GM18870 (cell line): ENCODE data around the gene ZDHHC16.
"Not testable (repeated sequence)": the region's sequence is repeated elsewhere in the genome, so short reads cannot be mapped to it uniquely, and the experiment has no call there.

Source experiments
- ATAC-seq: cut with Tn5 transposase; IDR thresholded peaks from one replicate; pipeline ENCODE4 v1.9.1; 2021; ENCODE audit warnings: moderate library complexity; ENCODE audit not compliant: unreplicated experiment

ZDHHC16 gene

DNA sequence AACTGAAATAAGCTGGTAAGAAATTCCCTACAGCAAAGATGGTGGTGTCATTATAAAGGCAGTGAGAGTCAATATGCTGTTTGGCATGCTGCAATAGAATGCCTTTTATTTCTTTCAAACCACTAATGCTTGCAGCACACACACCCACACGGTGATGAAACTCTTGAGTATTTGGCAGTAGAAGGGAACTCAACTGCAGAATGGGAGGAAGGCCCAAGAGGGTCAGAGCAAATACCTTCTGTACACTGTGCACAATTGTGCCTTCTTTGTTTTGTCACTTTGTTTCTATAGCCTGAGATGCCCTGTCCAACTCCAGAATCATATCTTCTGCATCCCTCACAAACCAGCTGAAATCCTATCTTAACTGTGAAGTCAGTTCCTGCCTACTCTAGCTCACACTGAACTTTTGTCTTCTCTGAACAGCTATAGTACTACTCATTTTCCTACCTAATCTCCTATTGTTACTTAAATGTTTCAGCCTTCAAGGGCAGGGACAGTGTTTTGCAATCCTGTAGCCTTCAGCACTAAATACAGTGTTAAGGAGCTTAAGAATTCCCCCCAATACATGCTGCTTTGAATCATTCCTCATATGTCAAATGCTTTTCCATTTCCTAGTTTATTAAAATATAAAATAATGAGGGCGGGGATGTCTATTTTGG lies 30.1 kb downstream of the ZDHHC16 start:
- ATAC-seq, result no peak

DNA sequence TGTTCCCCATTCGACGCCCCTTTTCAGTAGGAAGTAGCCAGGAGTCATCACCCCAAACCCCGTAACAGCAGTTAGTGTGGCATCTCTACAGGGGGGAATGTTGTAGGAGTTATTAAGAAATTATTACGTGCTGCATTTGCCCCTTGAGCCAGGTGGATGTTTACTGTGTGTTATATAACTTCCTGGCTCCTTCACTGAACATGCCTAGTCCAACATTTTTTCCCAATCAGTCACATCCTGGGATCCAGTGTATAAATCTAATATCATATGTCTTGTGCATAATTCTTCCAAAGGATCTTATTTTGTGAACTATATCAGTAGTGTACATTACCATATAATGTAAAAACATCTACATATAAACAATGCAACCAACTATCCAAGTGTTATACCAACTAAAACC lies 33.4 kb downstream of the ZDHHC16 start:
- ATAC-seq, result not testable (repeated sequence)

DNA sequence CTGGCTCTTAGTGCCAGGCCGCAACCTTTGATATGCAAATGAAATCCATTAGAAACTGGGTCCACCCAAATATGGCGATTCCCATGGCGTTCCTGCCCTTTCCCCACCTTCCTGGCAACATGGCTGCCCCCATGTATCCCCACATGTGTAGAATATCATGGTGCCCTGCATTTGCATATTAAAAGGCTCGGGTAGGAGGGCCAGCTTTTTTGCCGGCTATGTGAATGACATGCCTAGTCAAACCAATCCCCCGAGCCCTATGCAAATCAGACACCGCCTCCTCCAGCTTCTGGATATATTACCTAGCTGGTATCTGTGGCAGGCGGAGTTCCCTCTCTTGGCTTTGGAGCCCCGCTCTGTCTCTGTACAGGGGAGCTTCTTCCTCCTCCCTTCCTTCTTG lies 34.0 kb downstream of the ZDHHC16 start:
- ATAC-seq, result no peak

DNA sequence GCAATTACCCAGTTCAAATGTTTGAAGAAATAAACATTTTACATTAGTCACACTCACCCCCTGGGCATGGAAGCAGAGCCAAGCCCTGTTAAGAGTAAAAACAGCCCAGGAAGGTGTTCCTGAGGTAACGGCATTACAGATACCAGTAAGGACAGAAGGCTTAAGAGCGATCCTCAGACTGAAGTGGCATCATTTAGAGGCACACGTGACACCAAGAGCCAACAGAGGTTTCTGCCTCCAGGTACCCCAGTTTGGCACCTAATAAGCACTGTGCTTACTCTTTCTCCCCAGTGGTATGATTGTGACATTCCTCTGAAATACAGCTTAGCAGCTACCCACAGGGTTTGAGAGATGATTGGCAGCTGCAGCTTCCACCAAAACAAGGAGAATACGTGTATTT lies 35.1 kb downstream of the ZDHHC16 start:
- ATAC-seq, result no peak

DNA sequence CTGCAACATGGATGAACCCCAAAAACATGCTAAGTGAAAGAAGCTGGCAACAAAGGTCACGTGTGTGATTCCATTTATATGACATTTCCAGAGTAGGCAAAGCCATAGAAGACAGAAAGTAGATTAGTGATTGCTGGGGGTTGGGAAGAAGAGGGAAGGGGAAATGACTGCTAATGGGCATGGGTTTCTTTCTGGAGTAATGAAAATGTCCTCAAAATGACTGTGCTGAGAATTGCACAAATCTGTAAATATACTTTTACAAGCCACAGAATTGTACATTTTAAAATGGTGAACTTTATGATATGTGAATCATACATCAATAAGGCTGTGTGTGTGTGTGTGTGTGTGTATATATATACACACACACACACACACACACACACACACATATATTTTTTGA lies 36.4 kb downstream of the ZDHHC16 start:
- no peak for ATAC-seq

DNA sequence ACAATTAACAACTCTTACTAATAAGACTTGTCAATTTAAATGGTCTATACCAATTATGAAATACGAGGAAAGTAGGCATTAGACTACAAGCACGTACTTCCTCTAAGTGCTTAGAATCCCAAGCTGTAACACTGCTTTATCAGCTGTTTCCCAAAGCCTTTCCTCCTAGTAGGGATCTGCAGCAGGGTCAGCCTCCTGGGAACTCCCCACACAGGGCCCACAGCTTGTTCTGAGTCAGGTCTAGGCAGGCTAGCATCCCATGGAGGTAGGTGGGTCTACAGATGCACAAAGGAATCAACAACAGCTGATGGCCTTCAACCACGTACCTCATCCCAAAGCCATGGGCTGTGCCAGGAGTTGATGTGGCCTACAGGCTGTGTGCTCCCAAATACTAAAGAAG lies 37.5 kb downstream of the ZDHHC16 start:
- ATAC-seq, result no peak

DNA sequence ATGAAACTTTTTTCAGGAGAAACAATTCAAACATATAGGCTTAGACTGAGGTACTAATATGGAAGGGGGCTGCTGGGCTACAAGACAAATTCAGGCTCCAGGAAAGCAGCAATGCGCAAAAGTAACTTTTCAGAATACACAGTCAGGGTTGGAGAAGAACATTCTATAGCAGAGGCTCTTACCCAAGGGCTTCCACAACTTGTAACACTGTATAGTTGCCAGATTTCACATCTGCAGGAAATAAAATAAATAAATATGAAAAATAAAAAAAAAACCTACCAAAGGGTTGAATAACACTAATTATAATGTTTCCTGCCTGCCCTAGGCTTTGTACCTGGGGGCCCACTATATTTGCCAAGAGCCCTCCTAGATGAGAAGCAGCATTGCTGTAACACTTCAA lies 37.9 kb downstream of the ZDHHC16 start:
- no peak for ATAC-seq

DNA sequence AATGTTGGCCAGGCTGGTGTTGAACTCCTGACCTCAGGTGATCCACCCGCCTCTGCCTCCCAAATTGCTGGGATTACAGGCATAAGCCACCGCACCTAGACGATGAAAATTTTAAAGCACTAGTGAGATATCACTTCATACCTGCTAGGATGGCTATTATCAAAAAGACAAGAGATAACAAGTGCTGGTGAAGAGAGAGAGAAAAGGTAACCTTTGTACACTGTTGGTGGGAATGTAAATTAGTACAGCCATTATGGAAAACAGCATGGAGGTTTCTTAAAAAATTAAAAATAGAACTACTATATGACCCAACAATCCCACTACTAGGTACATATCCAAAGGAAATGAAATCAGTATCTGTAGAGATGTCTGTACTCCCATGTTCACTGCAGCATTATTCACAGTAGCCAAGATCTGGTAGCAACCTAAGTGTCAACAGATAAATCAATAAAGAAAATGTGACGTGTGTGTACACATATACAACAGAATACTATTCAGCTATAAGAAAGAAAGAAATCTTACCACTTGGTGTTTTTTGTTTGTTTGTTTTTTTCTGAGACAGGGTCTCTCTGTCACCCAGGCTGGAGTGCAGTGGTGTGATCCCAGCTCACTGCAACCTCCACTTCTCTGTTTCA lies 39.8 kb downstream of the ZDHHC16 start:
- no peak for ATAC-seq

DNA sequence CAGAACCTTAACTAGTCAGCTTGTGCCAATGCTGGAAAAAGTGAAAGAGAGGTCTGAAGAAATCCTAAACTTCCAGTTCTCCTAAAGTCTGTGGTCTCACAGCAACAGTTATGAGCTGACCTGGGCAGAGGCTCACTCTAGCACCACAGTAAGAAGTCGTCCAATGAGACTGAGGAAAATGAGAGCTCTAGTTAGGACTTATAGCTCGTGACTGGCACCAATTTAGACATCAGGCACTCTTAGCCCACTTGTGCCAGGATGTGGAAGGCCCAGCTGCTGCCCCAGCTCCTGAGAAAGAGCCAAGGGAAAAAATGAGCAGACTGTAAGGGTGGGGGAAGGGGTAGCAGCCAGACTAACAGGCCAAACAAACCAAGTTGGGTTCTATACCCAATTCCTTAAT lies 44.6 kb downstream of the ZDHHC16 start:
- no peak for ATAC-seq

DNA sequence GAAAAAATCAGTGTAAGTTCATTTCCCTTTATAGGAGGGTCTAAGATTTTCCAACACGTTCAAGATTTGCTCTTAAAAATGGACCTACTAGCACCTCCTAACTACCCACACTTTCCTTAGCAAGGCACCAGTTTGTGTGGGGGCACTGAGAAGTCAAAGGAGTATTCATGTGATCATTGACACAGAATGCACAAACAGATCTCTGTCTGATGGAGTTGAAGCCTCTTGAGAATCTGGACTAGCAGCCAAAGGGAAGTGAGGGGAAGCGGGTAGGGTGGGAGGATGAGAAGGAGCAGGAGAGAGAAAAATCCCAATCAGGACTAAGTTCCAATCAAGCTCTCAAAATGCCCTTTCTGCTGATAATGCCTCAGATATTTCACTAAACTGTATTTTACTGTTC lies 48.2 kb downstream of the ZDHHC16 start:
- ATAC-seq, result no peak

DNA sequence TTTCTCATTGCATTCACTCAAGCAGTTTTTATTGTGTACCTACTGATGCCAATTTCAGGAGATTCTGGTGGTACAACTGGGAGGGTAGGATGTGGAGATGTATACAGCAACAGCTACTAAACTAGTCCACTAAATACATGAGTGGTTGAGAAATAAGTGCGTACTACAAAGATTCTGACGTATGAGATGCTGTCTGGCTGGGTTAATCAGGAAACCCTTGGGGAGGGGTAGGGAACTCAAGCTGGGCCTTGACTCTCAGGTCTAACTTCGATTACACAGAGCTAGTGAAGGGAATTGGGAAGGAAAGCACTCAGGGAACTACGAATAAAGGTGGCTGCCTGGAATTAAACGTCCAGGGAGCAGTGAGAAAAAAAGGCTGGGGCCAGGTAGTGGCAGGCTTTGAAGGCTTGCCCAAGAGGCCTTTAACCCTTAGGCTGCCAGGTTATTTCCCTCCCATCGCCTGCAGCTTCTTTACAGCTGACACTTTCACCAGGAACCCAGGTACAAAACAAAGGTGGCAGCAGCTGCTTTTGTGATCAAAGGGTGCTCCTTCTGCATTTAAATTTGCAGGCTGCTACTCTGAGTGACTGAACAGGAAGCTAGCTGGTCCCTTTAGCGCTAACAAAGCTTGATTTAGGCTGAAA lies 49.0 kb downstream of the ZDHHC16 start:
- no peak for ATAC-seq

DNA sequence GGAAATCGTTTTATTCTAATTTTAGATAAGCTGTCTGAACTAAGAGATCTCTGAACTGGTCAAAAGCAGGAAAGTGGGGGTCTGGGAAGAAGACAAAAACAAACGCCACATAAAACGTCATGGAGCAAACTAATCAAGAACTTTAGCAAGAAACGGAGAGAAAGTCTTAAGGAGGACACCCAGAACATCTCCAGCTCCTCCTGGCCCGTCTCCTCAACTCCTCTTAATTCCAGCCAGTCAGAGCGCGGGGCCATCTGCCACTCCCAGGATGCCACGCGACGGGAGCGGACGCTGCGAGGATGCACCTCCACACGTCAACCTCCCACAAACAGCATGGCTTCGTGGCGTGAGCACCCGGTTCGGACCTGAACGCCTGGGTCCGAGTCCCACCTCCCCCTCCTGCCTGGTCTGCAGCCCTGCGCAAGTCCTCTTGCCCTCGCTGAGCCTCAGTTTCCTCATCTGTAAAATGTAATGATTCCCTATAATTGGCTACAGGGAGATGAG lies 51.6 kb downstream of the ZDHHC16 start:
- no peak for ATAC-seq

DNA sequence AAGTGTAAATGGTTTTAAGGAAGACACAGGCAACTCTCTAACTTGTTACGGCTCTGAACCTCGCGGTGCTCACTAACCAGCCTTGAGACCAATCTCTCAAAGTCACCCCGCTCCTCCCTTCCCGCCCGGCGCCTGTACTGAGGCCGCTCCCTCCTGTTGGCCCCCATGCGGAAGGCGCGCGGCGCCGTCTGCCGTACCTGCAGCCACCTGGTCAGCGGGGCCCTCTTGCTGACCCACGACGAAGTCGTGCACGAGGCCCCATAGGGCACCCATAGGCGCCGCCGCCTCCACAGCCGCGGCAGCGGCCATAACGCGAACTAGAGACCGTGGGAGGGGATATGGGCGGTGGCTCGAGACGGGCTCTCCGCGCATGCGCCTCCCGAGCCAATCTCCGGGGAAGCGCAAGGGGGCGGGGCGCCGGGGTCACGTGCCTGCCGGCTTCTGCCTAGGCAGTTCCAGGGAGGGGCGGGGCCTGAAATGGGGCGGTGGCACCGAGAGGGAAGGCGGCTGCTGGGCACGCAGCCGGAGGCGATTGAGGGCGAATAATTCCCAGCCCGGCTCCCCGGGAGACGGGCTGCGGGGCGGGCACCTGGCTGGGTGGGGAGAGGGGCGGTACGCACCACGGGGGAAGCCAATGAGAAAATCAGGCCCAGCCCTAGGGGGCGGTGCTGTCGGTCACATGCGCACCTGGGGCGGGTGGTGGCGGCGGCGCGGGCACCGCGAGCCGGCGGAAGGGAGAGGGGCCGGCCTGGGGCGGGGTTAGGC lies 52.3 kb downstream of the ZDHHC16 start, which contains the start of gene MMS19:
Gene MMS19 (minus strand): TSS at position 347 of the 765 bp plus-strand sequence. CDS start 38 bp downstream, at position 309.
- ATAC-seq, result peak; percentile 80

DNA sequence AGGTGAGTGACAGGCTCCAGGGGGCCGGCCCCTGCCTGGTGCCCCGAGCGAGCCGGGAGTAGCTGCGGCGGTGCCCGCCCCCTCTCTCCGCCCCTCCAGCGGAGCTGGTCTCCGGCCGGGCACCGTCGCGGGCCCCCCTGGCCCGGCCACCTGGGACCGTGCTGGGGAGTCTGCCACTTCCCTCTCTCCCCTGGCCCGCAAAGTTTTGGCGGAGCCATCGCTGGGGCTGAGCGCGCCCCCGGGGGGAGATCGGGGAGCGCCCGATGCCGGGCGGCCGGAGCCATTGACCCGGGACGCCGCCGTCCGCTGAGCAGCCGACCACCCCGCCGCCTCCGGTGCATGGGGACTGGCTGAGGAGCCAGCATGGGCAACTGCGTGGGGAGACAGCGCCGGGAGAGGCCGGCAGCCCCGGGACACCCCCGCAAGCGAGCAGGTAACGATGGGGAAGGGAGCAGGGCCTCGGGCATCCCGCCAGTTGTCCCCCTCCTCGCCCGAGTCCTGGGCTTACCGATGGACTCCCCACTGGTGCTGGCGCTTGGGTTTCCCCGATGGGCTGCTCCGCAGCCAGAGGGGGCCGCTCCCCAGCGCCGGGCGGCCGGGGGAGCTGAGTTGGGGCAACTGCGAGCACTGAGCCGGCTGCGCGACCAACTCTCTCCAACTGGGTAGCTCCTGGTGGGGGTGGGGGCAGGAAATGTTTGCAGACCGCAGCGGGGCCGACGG lies 53.0 kb downstream of the ZDHHC16 start, which contains the start of gene UBTD1:
Gene UBTD1 (plus strand): TSS at position 84 of the 720 bp plus-strand sequence. CDS start 280 bp downstream, at position 364.
- peak; percentile 7 for ATAC-seq

DNA sequence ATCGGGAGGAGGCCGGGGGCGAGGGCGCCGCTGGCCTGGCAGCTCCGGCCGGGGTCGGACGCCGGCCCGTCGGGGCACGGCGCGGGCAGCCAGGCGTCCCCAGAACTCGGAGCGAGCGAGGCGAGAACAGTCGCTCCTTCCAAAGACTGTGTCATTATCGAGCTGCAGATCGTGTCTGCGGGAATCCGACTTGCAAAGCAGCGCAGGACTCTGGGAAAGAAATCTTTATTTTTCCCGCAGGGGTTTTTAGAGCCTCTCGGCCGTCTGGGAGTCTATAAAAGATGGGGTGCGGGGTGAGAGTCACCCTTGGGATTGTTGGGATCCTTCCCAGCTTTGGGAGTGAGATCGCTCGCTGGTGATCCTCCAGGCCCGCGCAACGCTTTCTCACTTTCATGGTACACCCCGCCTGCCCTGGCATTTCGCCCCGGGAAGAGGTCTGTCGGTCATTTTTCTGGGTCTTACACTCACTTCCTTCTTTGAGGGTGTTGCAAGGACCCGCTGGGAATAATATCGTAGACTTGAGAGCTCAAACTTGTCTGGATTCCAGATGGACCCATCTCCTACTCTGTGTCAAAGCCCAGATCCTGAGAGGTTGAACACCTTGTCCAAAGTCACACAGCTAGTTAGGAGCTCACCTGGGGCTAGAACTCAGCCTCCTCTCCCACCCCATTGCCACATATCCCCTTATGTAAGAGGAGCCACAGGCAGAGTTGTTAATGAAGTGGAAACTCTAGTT lies 53.8 kb downstream of the ZDHHC16 start:
- no peak for ATAC-seq

DNA sequence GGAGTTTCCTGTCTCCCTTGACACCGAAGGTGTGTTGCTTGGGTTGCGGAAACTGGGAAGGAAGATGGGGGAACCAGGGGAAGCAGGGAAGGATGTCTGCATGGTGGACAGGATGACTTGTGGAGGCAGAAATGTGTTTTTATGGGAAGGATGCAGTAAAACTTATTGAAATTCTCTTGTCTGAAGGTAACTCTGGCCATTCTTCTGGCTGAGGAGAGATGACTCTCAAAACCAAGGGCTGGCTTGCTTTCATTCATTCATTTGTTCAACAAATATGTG lies 54.3 kb downstream of the ZDHHC16 start:
- ATAC-seq, result no peak

DNA sequence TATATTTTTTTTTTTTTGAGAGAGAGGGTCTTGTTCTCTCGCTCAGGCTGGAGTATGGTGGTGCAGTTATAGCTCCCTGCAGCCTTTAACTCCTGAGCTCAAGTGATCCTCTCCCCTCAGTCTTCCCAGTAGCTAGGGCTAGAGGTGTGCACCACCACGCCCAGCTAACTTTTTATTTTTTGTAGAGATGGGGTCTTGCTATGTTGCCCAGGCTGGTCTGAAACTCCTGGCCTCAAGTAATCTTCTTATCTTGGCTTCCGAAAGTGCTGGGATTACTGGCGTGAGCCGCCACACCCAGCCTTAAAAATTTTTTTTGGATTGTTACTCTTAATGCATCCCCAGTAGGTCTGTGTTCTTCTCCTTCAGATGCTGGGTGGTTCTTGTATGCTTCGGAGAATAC lies 56.9 kb downstream of the ZDHHC16 start:
- no peak for ATAC-seq

DNA sequence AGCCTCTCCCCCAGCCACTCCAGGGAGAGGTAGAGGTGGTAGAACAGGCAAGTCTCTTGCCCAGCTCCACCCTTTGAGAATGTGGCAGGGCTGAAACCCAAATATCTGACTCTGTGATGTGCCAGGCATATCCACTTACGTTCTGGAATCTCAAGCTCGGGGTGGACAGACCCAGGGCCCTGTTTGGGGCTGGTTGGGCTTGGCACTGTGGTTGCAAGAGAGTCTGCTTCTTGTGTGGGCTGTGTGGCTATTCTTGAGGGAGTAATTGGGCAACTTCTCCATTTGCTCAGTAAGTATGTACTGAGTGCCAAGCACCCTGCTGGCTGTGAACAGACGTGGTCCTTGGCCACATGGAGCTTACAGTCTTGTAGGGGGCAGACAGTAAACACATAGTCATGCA lies 57.4 kb downstream of the ZDHHC16 start:
- ATAC-seq, result no peak

DNA sequence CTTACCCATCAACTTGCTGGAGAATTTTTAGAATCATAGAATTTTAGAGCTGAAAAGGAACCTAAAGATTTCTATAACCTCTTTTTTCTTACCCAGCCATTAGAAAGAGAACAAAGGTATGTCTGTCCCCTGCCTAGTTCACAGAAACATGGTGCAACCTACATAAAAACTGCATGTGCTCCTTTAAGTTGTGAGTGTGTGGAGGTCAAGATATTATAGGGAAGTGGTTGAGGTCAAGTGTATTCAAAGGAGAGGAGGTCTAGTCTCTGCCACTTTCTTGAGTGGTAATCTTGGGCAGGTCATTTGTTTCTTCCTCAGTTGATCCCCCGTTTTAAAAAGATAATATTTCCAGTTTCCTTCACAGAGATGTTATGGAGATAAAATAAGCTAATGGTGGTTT lies 59.2 kb downstream of the ZDHHC16 start:
- no peak for ATAC-seq
